ENCODE results near the gene ITGB5.

The ITGB5 gene

DNA sequence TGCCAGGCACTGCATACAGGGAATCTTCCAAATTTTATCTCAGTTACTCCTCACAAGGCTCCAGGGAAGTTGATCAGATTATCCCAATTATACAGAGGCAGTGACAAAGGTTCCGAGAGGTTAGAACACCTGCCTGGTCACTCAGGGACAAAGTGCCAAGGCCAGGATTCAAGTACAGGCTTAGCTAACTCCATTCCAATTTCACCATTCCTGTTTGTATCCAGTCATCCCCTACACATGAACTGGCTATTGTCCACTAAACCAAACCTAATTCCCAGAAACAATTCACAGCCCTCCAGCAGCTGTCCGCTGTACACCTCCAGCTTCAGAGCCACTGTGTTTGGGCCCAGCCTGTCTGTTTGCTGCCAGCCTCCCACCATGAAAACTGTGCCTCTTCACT lies 31.4 kb upstream of the ITGB5 start:
- DNase-seq (ENCODE audit: low spot score) = no peak
- in situ Hi-C loops (cut with MboI; ENCODE audit: low pct_unique_long_range_greater_than_20kb, low sequenced_read_pairs, unreplicated experiment) = no loop called here
- TF ChIP-seq, protein P1, sequence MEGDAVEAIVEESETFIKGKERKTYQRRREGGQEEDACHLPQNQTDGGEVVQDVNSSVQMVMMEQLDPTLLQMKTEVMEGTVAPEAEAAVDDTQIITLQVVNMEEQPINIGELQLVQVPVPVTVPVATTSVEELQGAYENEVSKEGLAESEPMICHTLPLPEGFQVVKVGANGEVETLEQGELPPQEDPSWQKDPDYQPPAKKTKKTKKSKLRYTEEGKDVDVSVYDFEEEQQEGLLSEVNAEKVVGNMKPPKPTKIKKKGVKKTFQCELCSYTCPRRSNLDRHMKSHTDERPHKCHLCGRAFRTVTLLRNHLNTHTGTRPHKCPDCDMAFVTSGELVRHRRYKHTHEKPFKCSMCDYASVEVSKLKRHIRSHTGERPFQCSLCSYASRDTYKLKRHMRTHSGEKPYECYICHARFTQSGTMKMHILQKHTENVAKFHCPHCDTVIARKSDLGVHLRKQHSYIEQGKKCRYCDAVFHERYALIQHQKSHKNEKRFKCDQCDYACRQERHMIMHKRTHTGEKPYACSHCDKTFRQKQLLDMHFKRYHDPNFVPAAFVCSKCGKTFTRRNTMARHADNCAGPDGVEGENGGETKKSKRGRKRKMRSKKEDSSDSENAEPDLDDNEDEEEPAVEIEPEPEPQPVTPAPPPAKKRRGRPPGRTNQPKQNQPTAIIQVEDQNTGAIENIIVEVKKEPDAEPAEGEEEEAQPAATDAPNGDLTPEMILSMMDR (IDR thresholded peaks at IDR 0.05; ENCODE audit: extremely low read depth, insufficient read depth, missing control alignments) = no peak

DNA sequence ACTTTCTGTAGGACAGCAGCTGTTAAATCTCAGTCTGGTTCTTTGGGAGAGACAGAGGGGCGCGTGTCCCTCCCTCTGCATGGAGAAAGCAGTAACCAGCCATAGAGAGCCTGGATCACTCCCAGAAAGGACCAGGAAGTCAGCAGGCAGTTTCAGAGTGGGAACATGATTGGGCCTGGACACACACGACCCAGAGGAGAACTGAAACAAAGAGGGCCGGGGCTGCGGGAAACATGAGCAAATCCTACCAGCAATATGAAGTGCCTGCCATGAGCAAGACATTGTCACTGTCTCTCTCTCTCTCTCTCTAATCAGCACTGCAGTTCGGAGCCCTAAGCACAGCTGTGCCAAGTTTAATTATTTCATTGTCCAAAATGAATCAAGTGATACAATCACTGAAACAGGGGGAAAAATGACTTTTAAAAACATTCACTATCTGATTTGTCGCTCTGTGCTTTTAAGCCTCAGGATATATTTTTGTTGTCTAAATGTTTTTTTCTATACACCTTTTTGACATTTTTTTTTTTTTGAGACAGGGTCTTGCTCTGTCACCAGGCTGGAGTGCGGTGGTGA lies 29.8 kb upstream of the ITGB5 start:
- in situ Hi-C loops (cut with MboI; ENCODE audit: low pct_unique_long_range_greater_than_20kb, low sequenced_read_pairs, unreplicated experiment) = no loop called here

DNA sequence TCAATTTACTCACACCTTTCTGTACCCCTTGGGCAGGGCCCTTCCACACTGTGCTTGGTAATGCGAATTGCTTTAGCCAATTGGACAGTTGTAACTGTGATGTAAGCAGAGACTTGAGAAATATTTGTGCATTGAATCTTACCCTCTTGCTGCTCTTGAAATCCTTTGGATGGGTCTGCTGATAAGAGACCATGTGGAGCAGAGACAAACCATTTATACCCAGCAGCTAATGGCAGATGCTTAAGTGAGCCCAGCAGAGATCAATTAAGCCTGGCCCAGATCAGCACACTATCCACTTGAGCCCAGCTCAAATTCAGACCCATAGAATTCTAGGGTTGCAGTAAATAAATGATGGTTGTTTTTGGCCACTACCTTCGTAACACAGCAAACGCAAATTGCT lies 28.1 kb upstream of the ITGB5 start:
- DNase-seq (ENCODE audit: low spot score) = no peak
- in situ Hi-C loops (cut with MboI; ENCODE audit: low pct_unique_long_range_greater_than_20kb, low sequenced_read_pairs, unreplicated experiment) = no loop called here
- TF ChIP-seq, protein P1 (IDR thresholded peaks at IDR 0.05; ENCODE audit: extremely low read depth, insufficient read depth, missing control alignments) = no peak

More for the DNA sequence above, 29.8 kb upstream of the ITGB5 start:
- TF ChIP-seq, protein P1 (IDR thresholded peaks at IDR 0.05; ENCODE audit: extremely low read depth, insufficient read depth, missing control alignments) = no peak
- no peak for DNase-seq (ENCODE audit: low spot score)

DNA sequence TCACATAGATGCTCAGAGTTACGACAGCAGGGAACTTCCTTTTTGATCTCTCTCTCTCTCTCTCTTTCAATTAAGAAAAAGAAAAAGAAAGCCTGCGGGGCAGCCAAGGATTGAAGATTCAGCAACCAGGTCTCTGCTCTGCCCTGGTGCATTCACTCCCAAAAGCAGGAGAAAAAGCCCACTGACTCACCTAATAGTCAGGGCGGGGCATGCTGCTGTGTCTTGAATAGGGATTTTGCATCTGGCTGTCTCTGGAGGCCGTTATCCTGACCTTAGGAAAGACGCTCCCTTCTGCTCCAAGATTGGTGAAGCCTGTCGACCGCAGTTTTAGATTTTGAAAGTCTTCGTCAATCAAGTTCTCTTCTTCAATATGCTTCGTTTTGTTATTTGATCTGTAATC lies 20.8 kb upstream of the ITGB5 start:
- TF ChIP-seq, protein P1 (IDR thresholded peaks at IDR 0.05; ENCODE audit: extremely low read depth, insufficient read depth, missing control alignments) = no peak
- in situ Hi-C loops (cut with MboI; ENCODE audit: low pct_unique_long_range_greater_than_20kb, low sequenced_read_pairs, unreplicated experiment) = no loop called here
- DNase-seq (ENCODE audit: low spot score) = no peak

DNA sequence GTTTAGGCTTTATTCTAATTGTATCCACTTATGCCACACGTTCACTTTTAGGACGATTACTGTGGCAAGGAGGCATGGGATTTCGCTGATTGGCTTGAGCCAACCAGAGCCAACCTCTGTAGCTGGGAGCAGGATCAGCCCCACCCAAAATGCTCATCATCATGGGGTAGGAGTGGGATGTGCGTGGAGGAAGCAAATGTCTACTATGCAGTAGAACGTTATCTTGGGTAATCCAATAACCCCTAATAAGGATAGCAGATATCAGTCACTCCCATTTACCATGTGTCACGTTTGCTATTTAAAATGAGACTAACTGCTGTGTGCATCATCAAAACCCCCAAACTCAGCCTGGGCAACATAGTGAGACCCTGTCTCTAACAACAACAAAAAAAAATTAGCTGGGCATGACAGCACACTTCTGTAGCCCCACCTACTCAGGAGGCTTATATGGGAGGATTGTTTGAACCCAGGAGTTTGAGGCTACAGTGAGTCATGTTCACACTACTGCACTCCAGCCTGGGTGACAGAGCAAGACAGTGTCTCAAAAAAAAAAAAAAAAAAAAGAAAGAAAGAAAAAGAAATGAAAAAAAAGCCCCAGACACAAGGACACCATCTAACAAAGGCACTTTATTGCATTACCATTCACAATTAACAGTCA lies 17.8 kb upstream of the ITGB5 start:
- in situ Hi-C loops (cut with MboI; ENCODE audit: low pct_unique_long_range_greater_than_20kb, low sequenced_read_pairs, unreplicated experiment) = loop anchor here (5.0 kb wide), 1 partner anchor 143 kb away; no protein-coding TSS in a partner anchor
- TF ChIP-seq, protein P1 (IDR thresholded peaks at IDR 0.05; ENCODE audit: extremely low read depth, insufficient read depth, missing control alignments) = no peak
- no peak for DNase-seq (ENCODE audit: low spot score)

DNA sequence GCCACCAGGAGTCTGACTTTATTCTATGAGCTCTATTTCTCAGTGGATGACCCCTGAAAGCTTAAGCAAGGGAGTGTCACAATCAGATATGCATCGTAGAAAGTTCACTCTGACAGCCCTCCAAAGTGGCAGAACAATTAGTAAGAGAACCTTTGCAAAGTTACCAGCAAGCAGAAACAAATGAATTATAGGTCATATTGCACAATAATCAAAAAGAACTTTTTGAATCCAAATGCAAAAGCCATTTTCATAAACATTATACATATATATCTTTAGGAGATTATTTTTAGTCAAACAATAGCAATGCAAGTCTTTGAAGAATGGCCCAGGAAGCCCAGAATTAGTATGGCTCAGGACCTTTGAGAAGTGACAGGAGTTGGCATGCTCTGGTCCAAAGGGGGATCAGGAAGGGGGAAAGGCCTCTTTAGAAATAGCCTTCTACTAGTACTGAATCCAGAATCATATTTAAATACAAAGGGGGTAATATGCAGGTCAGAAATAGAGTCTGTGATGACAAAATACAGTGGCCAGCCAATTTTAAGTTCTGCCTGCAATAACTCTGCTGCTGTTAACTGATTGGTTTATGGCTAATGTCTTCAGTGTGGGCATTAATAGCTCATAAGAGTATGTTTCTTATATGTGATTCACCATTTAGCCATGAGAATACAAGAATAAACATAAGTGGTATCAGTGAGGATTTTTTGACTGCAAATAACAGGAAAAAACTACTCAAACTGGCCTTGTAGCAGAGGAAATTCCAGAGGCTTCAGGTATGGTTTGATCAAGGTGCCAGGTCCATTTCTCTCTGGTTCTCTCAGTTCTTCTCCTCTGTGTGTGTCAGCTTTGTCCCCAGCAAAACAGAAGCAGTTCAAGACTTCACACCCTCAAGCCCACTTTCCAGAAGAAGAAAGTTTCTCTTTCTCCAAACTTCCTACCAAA lies 17.0 kb upstream of the ITGB5 start:
- TF ChIP-seq, protein P1 (IDR thresholded peaks at IDR 0.05; ENCODE audit: extremely low read depth, insufficient read depth, missing control alignments) = no peak
- in situ Hi-C loops (cut with MboI; ENCODE audit: low pct_unique_long_range_greater_than_20kb, low sequenced_read_pairs, unreplicated experiment) = loop anchor here (5.0 kb wide), 1 partner anchor 142 kb away; no protein-coding TSS in a partner anchor
- DNase-seq (ENCODE audit: low spot score) = no peak
